ENCODE results near the gene PLEKHA7. TPM values are rescaled to one million over a fixed set of nuclear protein-coding genes. Genes with fewer than 3 reads are reported as not detected.
"Not testable (repeated sequence)": the region's sequence is repeated elsewhere in the genome, so short reads cannot be mapped to it uniquely, and the experiment has no call there.

PLEKHA7 gene
- polyA plus RNA-seq, 3 donors: 11.9 to 18.7 (median 16.2) TPM

- 67 to 80% (median 73%) methylated on average over 1 of the region's 1 CpG for WGBS, 3 donors
- H3K27ac ChIP-seq (ENCODE audit: low read depth, low read length): no peak overlapping the region
Measured at GRCh38 chr11:16898274-16898985, 115.8 kb downstream of the PLEKHA7 start.

- no peak overlapping the region for H3K27ac ChIP-seq (ENCODE audit: low read depth, low read length)
- 36 to 62% (median 51%) methylated on average over 7 of the region's 7 CpGs for WGBS, 3 donors
Measured at GRCh38 chr11:16897470-16898061, 116.6 kb downstream of the PLEKHA7 start.

- WGBS, 3 donors: 62 to 87% (median 70%) methylated on average over 7 of the region's 7 CpGs
- no peak overlapping the region for H3K27ac ChIP-seq (ENCODE audit: low read depth, low read length)
Measured at GRCh38 chr11:16896729-16897469, 117.3 kb downstream of the PLEKHA7 start.

GRCh38 chr11:16895306-16895705 is 118.9 kb downstream of the PLEKHA7 start:
- no peak overlapping the region for H3K27ac ChIP-seq (ENCODE audit: low read depth, low read length)
- WGBS, 3 donors: 73 to 84% (median 78%) methylated on average over 3 of the region's 3 CpGs

- no peak overlapping the region for H3K27ac ChIP-seq (ENCODE audit: low read depth, low read length)
Measured at GRCh38 chr11:16893456-16894066, 120.7 kb downstream of the PLEKHA7 start.

GRCh38 chr11:16891964-16892363 is 122.2 kb downstream of the PLEKHA7 start:
- 26 to 75% (median 48%) methylated on average over 1 of the region's 1 CpG for WGBS, 3 donors
- H3K27ac ChIP-seq (ENCODE audit: low read depth, low read length): no peak overlapping the region

More at GRCh38 chr11:16893456-16894066, 120.7 kb downstream of the PLEKHA7 start:
- 35 to 89% (median 82%) methylated on average over 4 of the region's 4 CpGs for WGBS, 3 donors

GRCh38 chr11:16891165-16891564 is 123.0 kb downstream of the PLEKHA7 start:
- no peak overlapping the region for H3K27ac ChIP-seq (ENCODE audit: low read depth, low read length)
- 76 to 90% (median 86%) methylated on average over 2 of the region's 2 CpGs for WGBS, 3 donors

- WGBS, 3 donors: 89 to 93% (median 92%) methylated on average over 1 of the region's 1 CpG
- H3K27ac ChIP-seq (ENCODE audit: low read depth, low read length): no peak overlapping the region
Measured at GRCh38 chr11:16890442-16890841, 123.8 kb downstream of the PLEKHA7 start.

GRCh38 chr11:16889905-16890304 is 124.3 kb downstream of the PLEKHA7 start:
- WGBS, 3 donors: 86 to 88% (median 88%) methylated on average over 1 of the region's 1 CpG
- H3K27ac ChIP-seq (ENCODE audit: low read depth, low read length): no peak overlapping the region

- WGBS, 3 donors: 89 to 100% (median 94%) methylated on average over 3 to 4 of the region's 4 CpGs
- not testable (repeated sequence) for H3K27ac ChIP-seq (ENCODE audit: low read depth, low read length)
Measured at GRCh38 chr11:16889010-16889409, 125.2 kb downstream of the PLEKHA7 start.

- WGBS, 3 donors: 90 to 99% (median 94%) methylated on average over 15 to 23 of the region's 23 CpGs
- not testable (repeated sequence) for H3K27ac ChIP-seq (ENCODE audit: low read depth, low read length)
Measured at GRCh38 chr11:16887887-16888286, 126.3 kb downstream of the PLEKHA7 start.

- WGBS, 3 donors: 43 to 57% (median 56%) methylated on average over 3 of the region's 3 CpGs
- no peak overlapping the region for H3K27ac ChIP-seq (ENCODE audit: low read depth, low read length)
Measured at GRCh38 chr11:16883174-16883573, 131.0 kb downstream of the PLEKHA7 start.

- 67 to 85% (median 81%) methylated on average over 3 of the region's 3 CpGs for WGBS, 3 donors
- H3K27ac ChIP-seq (ENCODE audit: low read depth, low read length): no peak overlapping the region
Measured at GRCh38 chr11:16881766-16882165, 132.4 kb downstream of the PLEKHA7 start.

GRCh38 chr11:16881074-16881709 is 133.0 kb downstream of the PLEKHA7 start:
- no peak overlapping the region for H3K27ac ChIP-seq (ENCODE audit: low read depth, low read length)

GRCh38 chr11:16880184-16880801 is 133.9 kb downstream of the PLEKHA7 start:
- no peak overlapping the region for H3K27ac ChIP-seq (ENCODE audit: low read depth, low read length)
- 32 to 92% (median 80%) methylated on average over 7 of the region's 7 CpGs for WGBS, 3 donors

More at GRCh38 chr11:16881074-16881709, 133.0 kb downstream of the PLEKHA7 start:
- WGBS, 3 donors: 43 to 58% (median 50%) methylated on average over 8 of the region's 8 CpGs

GRCh38 chr11:16879690-16880089 is 134.5 kb downstream of the PLEKHA7 start:
- WGBS, 3 donors: 86 to 96% (median 94%) methylated on average over 2 of the region's 2 CpGs
- no peak overlapping the region for H3K27ac ChIP-seq (ENCODE audit: low read depth, low read length)

- WGBS, 3 donors: 78 to 88% (median 82%) methylated on average over 3 of the region's 3 CpGs
- no peak overlapping the region for H3K27ac ChIP-seq (ENCODE audit: low read depth, low read length)
Measured at GRCh38 chr11:16876837-16877236, 137.4 kb downstream of the PLEKHA7 start.
